HEK293 (cell line): ENCODE data around the gene ZMYND15.

Source experiments
- CTCF ChIA-PET: fragments of 350-600 bp; formaldehyde crosslinking; extraction: SDS; loops from one replicate; lab custom pipeline; 2021; ENCODE audit warnings: antibody characterized with exemption; lab: Yijun Ruan, JAX
- POLR2A ChIA-PET: fragments of 300-600 bp; formaldehyde crosslinking; extraction: SDS; loops from one replicate; lab custom pipeline; 2020; ENCODE audit warnings: antibody characterized with exemption, inconsistent platforms; lab: Yijun Ruan, JAX
- H3K27ac ChIP-seq: fragments of 200-500 bp; sonication (Bioruptor generic); 2 replicates; pipeline ENCODE4 v1.5.1; 2014; ENCODE audit warnings: low read depth, low read length, control low read depth, inconsistent platforms; ENCODE audit errors: extremely low read depth
- H3K36me3 ChIP-seq, 2 experiments: fragments of 200-500 bp in 1 of 2; sonication (Bioruptor generic) in 1 of 2; 1 replicate in 1 of 2; 2 replicates in 1 of 2; pipeline ENCODE4 v1.5.1; 2014 to 2017; ENCODE audit warnings: inconsistent platforms in 2 of 2, low read length in 2 of 2; ENCODE audit not compliant: control insufficient read depth in 2 of 2, insufficient read depth in 1 of 2
- H3K4me1 ChIP-seq: fragments of 200-500 bp; sonication (Bioruptor generic); 2 replicates; pipeline ENCODE4 v1.5.1; 2014; ENCODE audit warnings: mild to moderate bottlenecking, low read length, inconsistent platforms; ENCODE audit not compliant: control insufficient read depth, insufficient read depth
- H3K4me3 ChIP-seq: 2 replicates; pipeline ENCODE4 v1.5.1; 2011; ENCODE audit warnings: low read depth, mild to moderate bottlenecking, control low read depth, low read length, moderate library complexity
- H3K9me3 ChIP-seq: fragments of 200-500 bp; sonication (Bioruptor generic); 2 replicates; pipeline ENCODE4 v1.5.1; 2014; ENCODE audit warnings: low read depth, low read length, inconsistent platforms; ENCODE audit not compliant: control insufficient read depth, insufficient read depth
- HOXD13 ChIP-seq: sonication (generic); formaldehyde crosslinking; IDR thresholded peaks from 2 replicates; pipeline ENCODE4 v1.8.0; 2022; ENCODE audit warnings: missing genetic modification reagents, borderline replicate concordance
- ZNF184 ChIP-seq: fragments of 450-650 bp; IDR thresholded peaks from 2 replicates; pipeline ENCODE4 v1.5.1; 2018; ENCODE audit warnings: missing biosample characterization, mild to moderate bottlenecking, missing genetic modification characterization

The ZMYND15 gene

DNA sequence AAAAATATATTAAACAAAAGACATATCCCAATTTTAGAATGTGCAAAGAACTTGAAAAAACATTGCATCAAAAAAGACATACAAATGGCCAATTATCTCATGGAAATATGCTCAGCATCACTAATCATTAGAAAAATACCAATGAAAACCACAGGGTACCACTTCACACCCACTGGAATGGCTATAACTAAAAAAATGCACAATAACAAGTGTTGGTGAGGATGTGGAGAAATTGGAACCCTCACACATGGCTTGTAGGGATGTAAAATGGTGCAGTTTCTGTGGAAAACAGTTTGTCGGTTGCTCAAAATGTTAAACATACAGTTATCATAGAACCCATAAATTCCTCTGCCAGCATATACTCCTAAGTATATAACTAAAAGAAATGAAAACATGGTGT is 55.5 kb downstream of the ZMYND15 start:
- ChIA-PET POLR2A (no interaction called here), CTCF (no interaction called here)
- H3K4me1 ChIP-seq: 0 out of 2 replicates have a peak, but pooled peaks cover 2% of the 10 kb centered on the region
- TF ChIP-seq HOXD13 (CRISPR knock-in tag) (no peak), ZNF184 (tag by site-specific recombination) (peak; percentile 99)
- no peak overlapping the region for H3K4me3 ChIP-seq
- H3K27ac ChIP-seq: no peak overlapping the region
- no peaks in the 10 kb centered on the region for H3K9me3 ChIP-seq
- peaks cover 16 to 21% of the 10 kb centered on the region in 2 experiments for H3K36me3 ChIP-seq
